H9 (cell line): ENCODE results near the gene GARIN1A. TPM values are rescaled to one million over a fixed set of nuclear protein-coding genes. Genes with fewer than 3 reads are reported as not detected.
"Not testable (repeated sequence)": the region's sequence is repeated elsewhere in the genome, so short reads cannot be mapped to it uniquely, and the experiment has no call there.

Source experiments
- DNase-seq: peaks from one replicate; pipeline ENCODE4 v3.0.0-alpha.2; 2017
- H2AFZ ChIP-seq: one replicate; pipeline ENCODE4 v1.6.1; 2013; ENCODE audit warnings: mild to moderate bottlenecking, low read length, control low read depth, moderate library complexity
- H2AK5ac ChIP-seq: 2 replicates; pipeline ENCODE4 v1.6.1; 2013; ENCODE audit warnings: low read length, control low read depth, mixed read lengths; ENCODE audit not compliant: insufficient read length
- H2BK120ac ChIP-seq: one replicate; pipeline ENCODE4 v1.6.1; 2013; ENCODE audit warnings: low read depth, mild to moderate bottlenecking, low read length, control low read depth, inconsistent platforms; ENCODE audit not compliant: poor library complexity, severe bottlenecking
- H2BK12ac ChIP-seq: 2 replicates; pipeline ENCODE4 v1.6.1; 2013; ENCODE audit warnings: low read length, control low read depth, mixed read lengths, low read depth; ENCODE audit not compliant: insufficient read length
- H2BK15ac ChIP-seq: 2 replicates; pipeline ENCODE4 v1.6.1; 2013; ENCODE audit warnings: low read depth, low read length, control low read depth
- H2BK20ac ChIP-seq: one replicate; pipeline ENCODE4 v1.6.1; 2013; ENCODE audit warnings: low read depth, mild to moderate bottlenecking, low read length, control low read depth, inconsistent platforms; ENCODE audit not compliant: poor library complexity, severe bottlenecking
- H2BK5ac ChIP-seq: 2 replicates; pipeline ENCODE4 v1.6.1; 2013; ENCODE audit warnings: low read length, control low read depth, mixed read lengths; ENCODE audit not compliant: insufficient read length
- H3K14ac ChIP-seq: 2 replicates; pipeline ENCODE4 v1.6.1; 2013; ENCODE audit warnings: low read length, control low read depth; ENCODE audit not compliant: insufficient read depth
- H3K18ac ChIP-seq: 2 replicates; pipeline ENCODE4 v1.6.1; 2013; ENCODE audit warnings: low read depth, mild to moderate bottlenecking, mixed read lengths, low read length, control low read depth; ENCODE audit not compliant: insufficient read length
- H3K23ac ChIP-seq: 2 replicates; pipeline ENCODE4 v1.6.1; 2013; ENCODE audit warnings: low read length, control low read depth, mixed read lengths, low read depth; ENCODE audit not compliant: insufficient read length
- H3K23me2 ChIP-seq: 2 replicates; pipeline ENCODE4 v1.6.1; 2013; ENCODE audit warnings: low read depth, mild to moderate bottlenecking, mixed read lengths, low read length, control low read depth; ENCODE audit not compliant: insufficient read length, poor library complexity, severe bottlenecking
- H3K27ac ChIP-seq: 2 replicates; pipeline ENCODE4 v1.5.1; 2013; ENCODE audit warnings: low read length, control low read depth, mixed read lengths, low read depth; ENCODE audit not compliant: insufficient read length
- H3K27me3 ChIP-seq: 2 replicates; pipeline ENCODE4 v1.6.1; 2013; ENCODE audit warnings: low read length, control low read depth, inconsistent platforms; ENCODE audit not compliant: insufficient read depth
- H3K4ac ChIP-seq: 2 replicates; pipeline ENCODE4 v1.6.1; 2013; ENCODE audit warnings: low read depth, mild to moderate bottlenecking, control low read depth, inconsistent platforms, low read length, moderate library complexity
- H3K4me1 ChIP-seq: 2 replicates; pipeline ENCODE4 v1.6.1; 2013; ENCODE audit warnings: low read length, control low read depth, inconsistent platforms; ENCODE audit not compliant: insufficient read depth
- H3K4me2 ChIP-seq: 2 replicates; pipeline ENCODE4 v1.6.1; 2013; ENCODE audit warnings: low read length, control low read depth, mixed read lengths; ENCODE audit not compliant: insufficient read length, insufficient read depth
- H3K56ac ChIP-seq: 2 replicates; pipeline ENCODE4 v1.6.1; 2013; ENCODE audit warnings: low read depth, mild to moderate bottlenecking, mixed read lengths, low read length, control low read depth; ENCODE audit not compliant: insufficient read length
- H3K79me1 ChIP-seq: 2 replicates; pipeline ENCODE4 v1.6.1; 2013; ENCODE audit warnings: low read depth, mild to moderate bottlenecking, moderate library complexity, low read length, control low read depth, inconsistent platforms; ENCODE audit not compliant: insufficient read depth, poor library complexity, severe bottlenecking
- H3K79me2 ChIP-seq: 2 replicates; pipeline ENCODE4 v1.6.1; 2013; ENCODE audit warnings: low read length, control low read depth, inconsistent platforms; ENCODE audit not compliant: insufficient read depth
- H3K9ac ChIP-seq: 2 replicates; pipeline ENCODE4 v1.6.1; 2013; ENCODE audit warnings: low read length, control low read depth, mixed read lengths; ENCODE audit not compliant: insufficient read length; ENCODE audit errors: extremely low read depth
- H3K9me3 ChIP-seq: one replicate; pipeline ENCODE4 v1.6.1; 2013; ENCODE audit warnings: low read depth, low read length, inconsistent platforms; ENCODE audit not compliant: control insufficient read depth
- H3T11ph ChIP-seq: one replicate; pipeline ENCODE4 v1.6.1; 2013; ENCODE audit warnings: mild to moderate bottlenecking, low read length, control low read depth, inconsistent platforms
- H4K20me1 ChIP-seq: one replicate; pipeline ENCODE4 v1.6.1; 2013; ENCODE audit not compliant: control insufficient read depth, insufficient read length, insufficient read depth
- H4K5ac ChIP-seq: 2 replicates; pipeline ENCODE4 v1.6.1; 2013; ENCODE audit warnings: low read depth, mild to moderate bottlenecking, mixed read lengths, low read length, control low read depth; ENCODE audit not compliant: insufficient read length
- H4K8ac ChIP-seq: replicated peaks from 2 replicates; pipeline ENCODE4 v1.6.1; 2013; ENCODE audit warnings: low read length, control low read depth, mixed read lengths, low read depth; ENCODE audit not compliant: insufficient read length
- H4K91ac ChIP-seq: 2 replicates; pipeline ENCODE4 v1.6.1; 2013; ENCODE audit warnings: low read depth, mild to moderate bottlenecking, moderate library complexity, mixed read lengths, low read length, control low read depth; ENCODE audit not compliant: insufficient read length
- H3K27ac Mint-ChIP-seq, 3 experiments: 2 replicates in 2 of 3; 3 replicates in 1 of 3; pipeline ENCODE4 v1.8.0; 2020 to 2021; ENCODE audit warnings: mixed read lengths in 3 of 3, mild to moderate bottlenecking in 1 of 3, moderate library complexity in 1 of 3
- H3K27me3 Mint-ChIP-seq: 2 replicates; pipeline ENCODE4 v1.8.0; 2021; ENCODE audit warnings: low read depth, mild to moderate bottlenecking, moderate library complexity, mixed read lengths
- H3K36me3 Mint-ChIP-seq, 3 experiments: 2 replicates in 2 of 3; 3 replicates in 1 of 3; pipeline ENCODE4 v1.8.0; 2020 to 2021; ENCODE audit warnings: low read depth in 3 of 3, mixed read lengths in 3 of 3; ENCODE audit not compliant: insufficient read depth in 1 of 3
- H3K4me1 Mint-ChIP-seq, 2 experiments: 2 replicates each; pipeline ENCODE4 v1.8.0; 2020; ENCODE audit warnings: mixed read lengths in 2 of 2
- H3K4me3 Mint-ChIP-seq, 2 experiments: 2 replicates in 1 of 2; 3 replicates in 1 of 2; pipeline ENCODE4 v1.8.0; 2020 to 2021; ENCODE audit warnings: mild to moderate bottlenecking in 2 of 2, mixed read lengths in 2 of 2, moderate library complexity in 1 of 2
- H3K9me3 Mint-ChIP-seq, 2 experiments: 2 replicates in 1 of 2; 3 replicates in 1 of 2; pipeline ENCODE4 v1.8.0; 2020; ENCODE audit warnings: mild to moderate bottlenecking in 2 of 2, mixed read lengths in 2 of 2, moderate library complexity in 1 of 2
- WGBS: extraction: QIAGEN DNeasy Blood & Tissue Kit; methylation state at CpG from one replicate; pipeline ENCODE4 v1.1.7; 2013; ENCODE audit warnings: missing lambda C conversion rate, low lambda C conversion rate, mixed read lengths; ENCODE audit not compliant: insufficient read length; ENCODE audit errors: extremely low coverage; 5-methylcytosine and 5-hydroxymethylcytosine counted together
- total RNA-seq: library from RNA; stranded (reverse); gene quantifications from 2 replicates; pipeline ENCODE4 v1.2.1, GENCODE V29; 2021

GARIN1A gene
- total RNA-seq, 1 experiment from 2014 or later, result 0.98 TPM

- not testable (repeated sequence) for H3K23ac ChIP-seq, H2AFZ ChIP-seq, H3K79me2 ChIP-seq, H3K18ac ChIP-seq, DNase-seq, H3K56ac ChIP-seq, H3K9me3 Mint-ChIP-seq, H4K91ac ChIP-seq, H2BK120ac ChIP-seq, H2BK5ac ChIP-seq, H3K9ac ChIP-seq, H3K4me2 ChIP-seq, H3K23me2 ChIP-seq, H2BK20ac ChIP-seq, H3K27ac Mint-ChIP-seq, H3K27ac ChIP-seq, H3K4ac ChIP-seq, H3K4me1 Mint-ChIP-seq, H2AK5ac ChIP-seq, H4K8ac ChIP-seq, H3K4me3 Mint-ChIP-seq, H3T11ph ChIP-seq, H3K9me3 ChIP-seq, H2BK15ac ChIP-seq, H3K79me1 ChIP-seq, H4K5ac ChIP-seq, H2BK12ac ChIP-seq, H4K20me1 ChIP-seq, H3K14ac ChIP-seq, H3K27me3 ChIP-seq, H3K27me3 Mint-ChIP-seq, H3K4me1 ChIP-seq
- H3K36me3 Mint-ChIP-seq, result peaks cover 3 to 30% (median 15%) of the 10 kb centered on the region in 3 experiments; a peak in 6 of 7 replicates
- WGBS, result no CpG with 5 or more reads among the region's 16 CpGs
These were observed 18.9 kb upstream of the GARIN1A start for GRCh38 chr7:128653197-128653596.

- not testable (repeated sequence) for H2BK20ac ChIP-seq, H3K4ac ChIP-seq, H3K14ac ChIP-seq, H3K27ac Mint-ChIP-seq, H3K79me1 ChIP-seq, H2AFZ ChIP-seq, H3K27me3 Mint-ChIP-seq, H2BK12ac ChIP-seq, H3K4me1 ChIP-seq, H2BK15ac ChIP-seq, H3T11ph ChIP-seq, H3K9me3 ChIP-seq, H4K8ac ChIP-seq, H4K91ac ChIP-seq, H2BK5ac ChIP-seq, H3K9me3 Mint-ChIP-seq, H3K23ac ChIP-seq, H4K5ac ChIP-seq, H3K27ac ChIP-seq, H3K56ac ChIP-seq, H3K27me3 ChIP-seq, H3K4me3 Mint-ChIP-seq, H3K9ac ChIP-seq, H2AK5ac ChIP-seq, H3K18ac ChIP-seq, DNase-seq, H2BK120ac ChIP-seq, H3K79me2 ChIP-seq, H3K4me1 Mint-ChIP-seq, H3K4me2 ChIP-seq, H3K23me2 ChIP-seq, H4K20me1 ChIP-seq
- WGBS, result no CpG with 5 or more reads among the region's 19 CpGs
- peaks cover 3 to 27% (median 15%) of the 10 kb centered on the region in 3 experiments; a peak in 6 of 7 replicates for H3K36me3 Mint-ChIP-seq
These were observed 18.0 kb upstream of the GARIN1A start for GRCh38 chr7:128654080-128654479.
